GM04504 (cell line): Measurements from ENCODE around the gene RELL1.

ENCODE experiments used
- DNase-seq: peaks from one replicate; pipeline ENCODE4 v3.0.0-alpha.2; 2012; ENCODE audit warnings: low read depth

The RELL1 gene

DNA sequence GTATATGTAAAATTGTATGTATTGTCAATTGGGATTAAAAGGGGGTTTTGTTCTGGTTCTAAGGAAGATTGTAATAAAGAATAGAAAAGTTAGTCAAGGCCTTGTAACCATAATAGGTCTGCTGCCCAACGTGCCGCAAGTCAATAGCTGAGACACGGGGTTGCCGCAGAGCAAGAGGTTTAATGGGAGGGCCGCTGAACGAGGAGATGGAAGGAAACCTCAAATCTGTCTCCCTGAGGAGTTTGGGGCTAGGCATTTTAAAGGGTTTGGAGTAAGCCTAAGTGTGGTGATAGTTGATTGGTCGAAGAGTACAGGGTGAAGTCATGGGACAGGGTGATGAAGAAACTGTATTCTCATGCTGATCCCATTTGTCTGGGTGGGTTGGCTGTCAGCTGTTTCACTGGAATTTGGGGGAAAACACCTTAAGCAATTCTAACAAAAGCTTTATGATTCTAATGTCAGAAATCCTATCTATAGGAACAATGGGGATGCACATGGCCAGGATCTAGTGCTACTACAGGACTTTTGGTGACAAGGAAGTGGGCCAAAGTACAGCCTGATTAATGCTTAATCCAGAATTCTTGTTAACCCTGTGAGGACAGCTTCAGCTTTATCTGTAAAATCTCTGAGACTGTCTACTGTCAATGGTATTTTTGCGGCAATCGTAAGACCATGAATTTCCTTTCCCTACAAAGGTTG, 86.9 kb downstream of the RELL1 start:
- DNase-seq, result no peak

DNA sequence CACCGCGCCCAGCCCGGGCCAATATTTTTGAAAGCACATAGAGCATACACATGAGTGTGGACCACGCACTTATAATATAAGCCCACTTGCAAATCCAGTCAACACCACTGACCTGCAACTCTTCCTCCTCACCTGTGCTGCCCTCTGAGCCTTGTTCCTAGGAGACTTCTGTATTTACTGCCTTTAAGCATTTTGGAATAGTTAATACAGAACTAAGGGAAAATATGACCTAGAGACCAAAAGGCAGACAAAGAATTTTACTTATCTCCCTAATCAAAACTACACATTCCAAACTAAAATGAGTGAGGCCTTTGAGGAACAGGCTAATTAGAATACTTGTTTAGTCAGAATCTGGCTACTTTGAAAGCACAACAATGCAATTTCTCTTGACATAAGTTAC, 89.1 kb downstream of the RELL1 start:
- DNase-seq, result no peak

DNA sequence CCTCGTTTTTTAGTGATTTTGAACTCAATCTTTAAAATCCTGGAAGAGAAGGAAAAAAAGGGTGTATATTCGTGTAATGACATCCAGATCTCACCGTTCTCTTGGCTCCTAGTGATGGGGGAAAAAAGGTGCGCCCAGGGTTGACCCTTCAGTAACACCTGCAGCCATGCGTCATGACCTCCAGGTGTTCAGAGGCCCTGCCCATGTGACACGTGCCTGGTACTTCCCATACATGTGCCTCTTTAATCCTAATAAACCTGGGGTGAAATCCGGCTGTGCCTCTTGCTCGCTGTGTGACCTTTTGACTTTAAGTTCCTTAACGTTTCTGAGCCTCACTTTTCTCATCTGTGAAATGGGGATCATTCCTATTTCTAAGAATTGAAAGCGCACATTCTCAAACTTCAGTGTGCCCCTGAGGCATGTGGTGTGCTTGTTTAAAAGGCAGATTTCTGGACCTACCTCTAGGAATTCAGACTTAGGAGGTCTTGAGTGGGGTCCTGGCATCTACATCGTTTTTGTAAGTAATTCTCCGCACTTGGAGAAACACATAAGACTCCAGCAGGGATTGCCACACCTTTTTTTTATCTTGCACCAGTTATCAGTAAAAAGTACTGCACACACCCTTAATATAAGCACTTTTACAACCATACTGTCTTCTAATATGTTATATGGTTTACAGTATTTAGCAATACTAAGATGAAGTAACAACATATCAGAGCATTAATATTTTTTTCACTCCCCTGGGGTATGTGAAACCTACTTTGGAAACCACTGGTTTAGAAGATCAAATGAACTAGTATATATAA, 90.1 kb downstream of the RELL1 start:
- DNase-seq, result no peak

DNA sequence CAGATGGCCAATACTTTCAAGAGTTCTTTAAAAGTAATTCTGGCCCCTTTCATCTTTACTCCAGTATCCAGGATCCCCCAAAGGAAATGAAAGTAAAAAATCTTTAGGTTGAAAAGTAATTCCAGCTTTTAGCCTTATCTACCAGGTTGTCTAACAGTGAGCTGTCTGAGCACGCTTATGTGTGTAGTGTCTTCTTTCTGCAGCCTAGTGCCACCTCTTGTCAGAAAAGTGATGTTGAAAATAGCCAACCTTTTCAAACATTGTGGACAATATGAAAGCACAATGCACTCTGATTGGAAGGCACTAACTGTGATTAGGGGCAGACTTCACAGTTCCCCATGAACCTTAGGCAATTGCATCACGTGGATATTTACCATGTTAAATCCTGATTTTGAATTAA, 92.1 kb downstream of the RELL1 start:
- no peak for DNase-seq

DNA sequence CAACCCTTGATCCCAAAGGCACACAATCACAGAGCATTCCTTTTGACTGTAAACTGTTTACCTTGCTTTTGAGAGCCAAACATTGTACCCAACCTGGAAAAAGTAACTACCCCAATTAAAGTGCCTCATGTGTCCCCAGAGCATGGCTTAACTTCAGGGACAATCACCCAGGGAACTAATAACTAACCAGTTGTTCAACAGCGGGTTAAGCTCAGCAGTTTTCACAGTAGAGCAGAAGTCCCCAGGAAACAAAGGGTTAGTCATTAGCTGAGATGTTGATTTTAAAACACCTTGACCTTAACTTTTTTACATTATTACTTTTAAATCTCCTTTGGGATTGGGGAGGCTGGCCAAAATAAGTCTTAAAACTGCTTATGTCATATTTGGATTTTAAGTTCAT, 94.8 kb downstream of the RELL1 start:
- DNase-seq, result no peak

DNA sequence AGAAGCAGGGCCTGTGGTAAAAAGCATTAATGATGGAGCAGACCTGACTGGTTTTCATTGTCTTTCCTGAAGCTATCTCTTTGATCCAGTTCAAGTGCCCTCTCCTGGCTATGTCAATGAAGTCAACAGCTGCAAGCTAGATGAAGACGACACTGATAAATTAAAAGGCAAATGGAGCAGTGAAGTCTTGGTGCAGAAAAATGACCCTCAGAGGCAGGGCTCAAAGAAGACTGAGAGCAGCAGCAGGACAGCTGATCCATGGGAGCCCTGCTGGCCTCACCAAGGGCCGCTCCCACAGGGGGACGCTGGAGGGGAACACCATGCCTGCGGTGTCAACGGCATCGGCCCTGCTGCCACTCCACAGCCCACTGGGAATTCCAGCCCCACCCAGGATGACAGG, 96.2 kb downstream of the RELL1 start:
- DNase-seq, result no peak

DNA sequence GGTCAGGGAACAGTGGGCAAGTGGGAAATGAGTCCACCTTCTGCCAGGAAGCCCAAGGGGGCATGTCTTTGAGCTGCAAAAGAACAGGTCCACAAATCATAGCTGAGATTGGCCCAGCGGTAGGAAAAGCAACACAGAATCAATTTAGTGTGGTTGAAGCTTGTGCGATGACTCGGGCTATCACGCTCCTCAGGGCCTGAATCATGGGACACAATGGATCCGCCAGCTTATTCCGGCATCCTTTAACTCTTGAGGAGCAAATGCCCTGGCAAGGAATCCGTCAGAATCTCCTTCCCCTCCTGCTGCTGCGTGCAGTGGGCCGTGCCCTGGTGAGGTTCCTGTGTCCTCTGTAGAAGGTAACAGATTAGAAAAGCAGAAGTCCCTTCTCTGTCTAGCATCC, 98.0 kb downstream of the RELL1 start:
- DNase-seq, result no peak

DNA sequence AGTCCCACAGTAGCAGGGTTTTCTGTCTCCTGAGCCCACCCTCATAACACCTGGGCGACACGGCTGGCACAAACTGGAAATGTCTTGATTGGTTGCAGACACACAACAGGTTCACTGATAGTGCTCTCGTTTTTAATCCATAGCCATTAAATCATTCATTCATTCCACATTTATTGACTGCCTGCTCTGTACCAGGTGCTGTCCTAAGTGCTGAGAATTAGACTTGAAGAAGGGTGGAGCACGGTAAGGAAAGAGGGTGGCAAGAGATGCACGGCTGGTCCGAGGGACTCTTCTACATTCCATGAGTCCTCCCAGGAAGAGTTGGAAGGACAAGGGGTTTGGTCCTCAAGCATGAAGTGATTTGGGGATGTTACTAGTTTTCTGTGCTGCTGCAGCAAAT, 100.0 kb downstream of the RELL1 start:
- DNase-seq, result no peak

DNA sequence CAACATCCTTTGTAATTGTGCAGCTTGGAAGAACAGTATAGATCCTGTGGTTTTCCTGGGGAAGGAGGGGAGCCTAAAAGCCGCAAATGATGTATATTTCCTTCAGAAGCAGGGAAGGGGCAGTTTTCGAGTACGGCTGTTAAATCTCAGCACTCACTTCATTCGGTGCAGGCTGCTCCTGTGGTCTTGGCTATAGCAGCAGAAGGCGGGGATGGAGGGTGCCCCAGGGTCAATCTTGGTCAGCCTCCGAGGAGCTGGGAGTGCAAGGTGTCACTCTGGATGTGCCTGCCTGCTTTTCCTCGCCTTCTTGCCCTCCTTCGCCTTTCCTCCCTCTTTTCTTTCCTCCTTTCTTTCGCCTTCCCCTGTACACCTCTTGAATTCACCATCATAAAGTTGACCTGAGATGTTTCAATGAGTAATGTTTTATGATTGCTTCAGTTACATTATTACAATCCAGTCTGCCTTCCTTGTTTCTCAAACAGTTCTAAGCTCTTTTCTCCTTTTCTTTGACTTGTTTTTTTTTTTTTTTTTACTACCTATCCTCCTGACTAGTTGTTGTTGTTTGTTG, 101.6 kb downstream of the RELL1 start:
- no peak for DNase-seq

DNA sequence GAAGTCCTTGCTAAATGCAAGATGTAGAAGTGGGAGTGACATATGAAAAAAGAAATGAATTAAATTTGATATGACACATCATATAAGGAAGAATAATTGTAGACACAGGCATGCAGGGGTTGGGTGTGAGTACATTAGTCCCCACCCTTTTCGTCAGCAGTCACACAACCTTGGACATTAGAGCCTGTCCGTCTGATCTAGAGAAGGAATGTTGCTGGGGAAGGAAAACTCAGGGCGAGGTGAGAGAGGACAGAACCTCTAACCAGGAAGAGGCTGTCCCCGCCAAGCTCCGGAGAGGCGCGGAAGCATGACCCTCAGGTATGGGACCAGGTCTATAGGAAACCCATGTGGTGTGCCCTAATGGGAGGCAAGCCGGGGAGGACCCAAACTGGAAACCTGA, 102.1 kb downstream of the RELL1 start:
- no peak for DNase-seq

DNA sequence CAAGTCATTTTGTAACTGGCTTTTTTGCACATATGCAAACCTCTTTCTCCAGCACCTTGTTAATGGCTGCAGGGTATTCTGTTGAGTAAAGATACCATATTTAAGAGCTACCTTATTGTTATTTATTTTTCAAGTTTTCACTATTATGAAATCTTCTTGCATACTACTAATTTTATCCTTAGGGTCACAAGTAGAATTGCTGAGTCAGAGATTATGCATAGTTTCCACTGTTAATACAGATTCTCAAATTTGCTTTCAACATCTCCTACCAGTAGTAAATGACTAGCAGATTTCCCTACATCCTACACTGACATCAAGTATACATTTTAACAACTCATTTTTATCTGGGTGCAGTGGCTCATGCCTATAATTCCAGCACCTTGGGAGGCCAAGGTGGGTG, 112.6 kb downstream of the RELL1 start:
- no peak for DNase-seq

DNA sequence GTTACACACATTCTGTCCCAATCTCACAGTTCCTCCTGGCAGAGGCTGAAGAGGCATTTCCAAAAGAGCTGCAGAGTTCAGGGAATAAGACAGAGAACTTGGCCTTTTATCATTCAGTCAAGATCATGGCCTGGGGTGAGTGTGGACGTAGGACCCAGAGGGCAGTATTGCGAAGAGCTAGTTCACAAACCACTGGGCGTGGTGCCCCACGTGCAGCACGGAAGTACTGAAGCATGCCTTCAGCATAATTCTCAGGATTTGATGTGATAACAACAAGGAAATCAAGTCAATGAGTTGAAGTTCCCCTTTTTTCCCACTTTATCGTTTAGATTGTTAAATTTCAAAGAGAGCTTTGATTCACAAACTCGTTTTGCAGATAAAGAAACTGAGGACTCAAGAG, 117.7 kb downstream of the RELL1 start:
- DNase-seq, result no peak

DNA sequence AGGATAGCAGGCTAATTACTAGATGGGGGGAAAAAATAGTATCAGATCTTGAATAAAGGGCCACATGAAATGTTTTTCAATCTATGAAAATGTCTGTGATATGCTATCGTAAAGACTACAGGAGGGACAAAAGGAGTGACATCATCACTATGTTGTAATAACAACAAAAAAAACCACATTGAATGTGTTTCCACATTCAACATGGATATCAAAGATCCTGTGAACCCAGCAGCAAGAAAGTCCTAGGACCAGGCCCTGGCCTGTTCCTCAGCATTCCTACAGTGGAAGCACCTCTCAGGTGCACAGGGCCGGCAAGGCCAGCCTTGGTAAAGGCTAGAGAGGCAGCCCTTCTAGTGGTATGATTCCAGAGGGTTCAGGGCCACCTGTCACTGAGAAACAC, 118.3 kb downstream of the RELL1 start:
- no peak for DNase-seq

DNA sequence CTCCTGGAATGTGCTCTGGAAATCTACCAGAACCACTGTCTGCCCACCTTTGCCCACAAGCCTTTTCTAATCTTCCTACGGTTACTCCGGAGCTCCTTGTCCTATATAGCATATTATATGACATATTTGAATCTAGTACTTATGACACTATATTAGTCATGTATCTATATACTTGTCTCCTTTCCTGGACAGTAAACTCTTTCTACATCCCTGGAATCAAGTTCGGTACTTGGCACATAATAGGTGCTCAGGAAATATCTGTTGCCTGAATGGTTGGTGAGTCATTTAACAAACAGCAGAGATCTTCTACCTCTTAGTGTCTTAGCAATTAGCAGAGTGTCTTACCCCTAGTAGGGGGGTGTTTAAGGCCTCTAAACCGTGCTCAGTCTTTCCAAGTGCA, 123.6 kb downstream of the RELL1 start:
- DNase-seq, result no peak

DNA sequence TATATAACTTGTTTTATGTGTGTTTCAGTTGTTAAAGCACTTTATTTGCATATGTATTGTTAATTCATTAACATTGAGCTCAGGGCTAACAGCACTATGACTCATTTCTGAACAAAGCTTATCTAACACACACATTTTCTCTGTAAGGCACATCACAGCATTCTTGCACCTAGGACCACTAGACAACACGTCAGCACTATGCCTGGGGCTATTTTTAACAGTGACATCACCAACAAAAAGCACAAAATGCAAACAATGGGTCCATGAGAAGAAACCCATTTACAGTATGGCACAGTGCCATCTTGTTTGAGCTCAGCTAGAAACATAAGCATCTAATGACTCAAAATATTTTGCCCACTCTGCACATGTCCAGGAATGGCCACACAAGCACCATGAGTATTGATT, 124.4 kb downstream of the RELL1 start:
- DNase-seq, result no peak

DNA sequence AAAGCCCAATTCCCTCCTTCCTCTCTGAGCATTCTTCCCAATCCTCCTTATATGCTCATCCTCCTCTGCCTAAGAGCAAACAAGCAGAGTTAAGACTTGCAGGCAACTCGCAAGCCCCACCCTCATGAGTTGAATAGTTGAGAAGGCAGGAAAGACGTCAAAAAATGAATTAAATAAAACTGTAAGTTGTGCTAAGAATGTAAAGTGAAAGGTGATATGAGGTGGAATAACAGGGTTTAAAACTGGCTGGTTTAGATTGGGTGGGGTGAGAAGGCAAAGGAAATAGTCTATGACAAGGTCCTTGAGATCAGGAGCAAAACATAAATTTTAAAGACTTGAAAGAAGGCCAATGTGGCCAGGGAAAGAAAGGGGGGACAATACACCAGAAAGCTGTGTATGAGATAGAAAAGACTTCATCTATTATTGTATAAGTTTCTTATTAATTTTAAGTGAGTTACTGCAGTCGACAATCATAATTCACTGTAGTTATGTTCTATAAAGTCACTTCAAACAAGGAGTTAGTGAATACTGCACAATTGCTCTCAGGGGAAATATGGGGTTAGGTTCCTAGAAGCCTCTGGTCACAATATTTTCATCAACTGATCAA, 124.9 kb downstream of the RELL1 start:
- DNase-seq, result no peak
